ENCODE results near the gene UNC5CL. TPM values are rescaled to one million over a fixed set of nuclear protein-coding genes. Genes with fewer than 3 reads are reported as not detected.

Gene UNC5CL
- total and polyA plus RNA-seq, 2 donors (not counting 1 experiment from before 2014, with no cell fraction given): 0.01 to 0.17 TPM

DNA sequence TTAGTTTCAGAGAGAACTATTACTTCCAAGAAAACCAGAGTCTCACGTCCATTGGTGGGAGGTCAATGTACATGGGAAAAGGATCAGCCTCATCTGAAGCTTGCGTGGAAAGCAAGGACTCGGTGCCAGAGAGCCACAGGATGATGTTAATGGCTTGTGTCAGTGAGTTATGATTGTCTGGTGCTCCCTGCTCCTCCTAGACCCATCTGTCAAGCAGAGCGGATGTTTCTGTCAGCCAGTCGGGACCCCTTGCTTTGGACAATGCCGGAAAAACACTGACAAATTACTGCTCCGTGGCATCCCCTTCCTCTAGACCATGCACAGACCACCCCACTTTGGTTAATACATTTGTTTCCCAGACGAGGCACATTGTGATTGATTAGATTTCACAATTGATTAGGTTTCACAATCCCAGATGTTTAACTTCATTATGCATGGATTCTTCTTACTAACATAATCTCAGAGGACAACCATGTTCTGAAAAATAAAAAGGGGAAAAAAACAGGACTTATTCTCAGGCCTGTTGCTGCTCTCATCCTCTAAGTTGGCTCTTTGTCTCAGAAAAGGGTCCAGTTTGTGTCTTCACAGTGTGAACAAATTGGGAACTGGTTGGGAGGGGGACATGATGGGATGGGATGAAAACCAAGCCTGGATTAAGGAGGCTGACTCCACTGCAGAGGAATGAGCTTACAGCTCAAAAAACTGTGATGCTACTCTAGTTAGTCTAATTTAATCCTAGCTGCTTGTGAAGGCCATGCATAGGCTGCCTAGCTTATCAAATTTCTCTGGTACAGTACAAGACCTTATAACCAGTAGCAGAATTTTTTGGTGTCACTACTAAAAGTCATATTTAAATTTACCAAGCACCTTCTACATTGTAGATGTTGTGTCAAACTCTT is 51.9 kb downstream of the UNC5CL start:
- H3K4me3 ChIP-seq (replicated peaks in 1 of 4; ENCODE audit: control extremely low read depth in 1 of 4, insufficient read depth in 1 of 4, low read depth in 3 of 4, low read length in 4 of 4): no peak overlapping the region
- no peaks in the 10 kb centered on the region for H3K4me1 ChIP-seq (ENCODE audit: control insufficient read depth, extremely low read depth, insufficient read depth, low read length)
- H3K4me2 ChIP-seq (ENCODE audit: extremely low read depth, insufficient read depth, low read length): no peak overlapping the region
- no peak overlapping the region for H3K27ac ChIP-seq (ENCODE audit: insufficient read depth, low read length)
- H3K27me3 ChIP-seq (ENCODE audit: control insufficient read depth, insufficient read depth, low read length): peaks cover 2% of the 10 kb centered on the region
- no peak overlapping the region for H2AFZ ChIP-seq (ENCODE audit: low read length)
- H3K9ac ChIP-seq (ENCODE audit: insufficient read depth, low read length): no peak overlapping the region
- H4K20me1 ChIP-seq (ENCODE audit: control insufficient read depth, extremely low read depth, insufficient read depth, low read length): no peaks in the 10 kb centered on the region
- TF ChIP-seq EZH2 (IDR thresholded peaks at IDR 0.05; ENCODE audit: low read length, missing control alignments): no peak
- TF ChIP-seq, protein P1, sequence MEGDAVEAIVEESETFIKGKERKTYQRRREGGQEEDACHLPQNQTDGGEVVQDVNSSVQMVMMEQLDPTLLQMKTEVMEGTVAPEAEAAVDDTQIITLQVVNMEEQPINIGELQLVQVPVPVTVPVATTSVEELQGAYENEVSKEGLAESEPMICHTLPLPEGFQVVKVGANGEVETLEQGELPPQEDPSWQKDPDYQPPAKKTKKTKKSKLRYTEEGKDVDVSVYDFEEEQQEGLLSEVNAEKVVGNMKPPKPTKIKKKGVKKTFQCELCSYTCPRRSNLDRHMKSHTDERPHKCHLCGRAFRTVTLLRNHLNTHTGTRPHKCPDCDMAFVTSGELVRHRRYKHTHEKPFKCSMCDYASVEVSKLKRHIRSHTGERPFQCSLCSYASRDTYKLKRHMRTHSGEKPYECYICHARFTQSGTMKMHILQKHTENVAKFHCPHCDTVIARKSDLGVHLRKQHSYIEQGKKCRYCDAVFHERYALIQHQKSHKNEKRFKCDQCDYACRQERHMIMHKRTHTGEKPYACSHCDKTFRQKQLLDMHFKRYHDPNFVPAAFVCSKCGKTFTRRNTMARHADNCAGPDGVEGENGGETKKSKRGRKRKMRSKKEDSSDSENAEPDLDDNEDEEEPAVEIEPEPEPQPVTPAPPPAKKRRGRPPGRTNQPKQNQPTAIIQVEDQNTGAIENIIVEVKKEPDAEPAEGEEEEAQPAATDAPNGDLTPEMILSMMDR (conservative IDR thresholded peaks at IDR 0.05 in 1 of 2, IDR thresholded peaks at IDR 0.05 in 1 of 2; ENCODE audit: low read depth in 1 of 2, low read length in 2 of 2): no peak
- DNase-seq (ENCODE audit: low read depth in 2 of 2): peak in 1 of 2 donors; percentile 3
- no peaks in the 10 kb centered on the region for H3K9me3 ChIP-seq (ENCODE audit: control insufficient read depth, insufficient read depth, low read depth, low read length)
- H3K79me2 ChIP-seq (ENCODE audit: control insufficient read depth, insufficient read depth, low read length): no peaks in the 10 kb centered on the region
- no peaks in the 10 kb centered on the region for H3K36me3 ChIP-seq (ENCODE audit: control insufficient read depth, insufficient read depth, low read length)

DNA sequence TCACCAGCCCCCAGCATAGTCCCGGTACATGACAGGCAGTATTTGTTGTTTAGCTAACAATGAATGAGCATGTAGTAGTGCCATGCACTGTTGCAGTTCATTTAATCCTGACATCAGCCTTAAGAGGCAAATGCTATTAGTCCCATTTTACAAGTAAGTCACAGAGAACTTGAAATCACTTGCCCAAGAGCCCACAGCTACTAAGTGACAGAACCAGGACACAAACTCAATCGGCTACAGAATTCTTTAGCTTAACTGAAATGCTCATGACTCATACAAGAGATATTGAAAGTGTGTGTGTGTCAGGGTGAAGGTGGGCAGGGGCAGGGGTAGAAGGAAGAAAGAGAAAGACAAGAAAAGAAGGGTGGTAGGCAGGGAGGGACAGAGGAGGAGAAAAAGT is 52.7 kb downstream of the UNC5CL start:
- TF ChIP-seq, protein P1 (conservative IDR thresholded peaks at IDR 0.05 in 1 of 2, IDR thresholded peaks at IDR 0.05 in 1 of 2; ENCODE audit: low read depth in 1 of 2, low read length in 2 of 2): no peak
- no peak for TF ChIP-seq EZH2 (IDR thresholded peaks at IDR 0.05; ENCODE audit: low read length, missing control alignments)
- Histone ChIP-seq H3K79me2 (ENCODE audit: control insufficient read depth, insufficient read depth, low read length) (no peaks in the 10 kb centered on the region), H3K9ac (ENCODE audit: insufficient read depth, low read length) (no peak overlapping the region), H3K27me3 (ENCODE audit: control insufficient read depth, insufficient read depth, low read length) (no peaks in the 10 kb centered on the region), H3K27ac (ENCODE audit: insufficient read depth, low read length) (no peak overlapping the region), H3K9me3 (ENCODE audit: control insufficient read depth, insufficient read depth, low read depth, low read length) (no peaks in the 10 kb centered on the region), H3K36me3 (ENCODE audit: control insufficient read depth, insufficient read depth, low read length) (no peaks in the 10 kb centered on the region), H3K4me2 (ENCODE audit: extremely low read depth, insufficient read depth, low read length) (no peak overlapping the region), H2AFZ (ENCODE audit: low read length) (no peak overlapping the region), H3K4me1 (ENCODE audit: control insufficient read depth, extremely low read depth, insufficient read depth, low read length) (no peaks in the 10 kb centered on the region), H4K20me1 (ENCODE audit: control insufficient read depth, extremely low read depth, insufficient read depth, low read length) (no peaks in the 10 kb centered on the region), H3K4me3 (replicated peaks in 1 of 4; ENCODE audit: control extremely low read depth in 1 of 4, insufficient read depth in 1 of 4, low read depth in 3 of 4, low read length in 4 of 4) (no peak overlapping the region)
- peak in 1 of 2 donors; percentile 48 for DNase-seq (ENCODE audit: low read depth in 2 of 2)

DNA sequence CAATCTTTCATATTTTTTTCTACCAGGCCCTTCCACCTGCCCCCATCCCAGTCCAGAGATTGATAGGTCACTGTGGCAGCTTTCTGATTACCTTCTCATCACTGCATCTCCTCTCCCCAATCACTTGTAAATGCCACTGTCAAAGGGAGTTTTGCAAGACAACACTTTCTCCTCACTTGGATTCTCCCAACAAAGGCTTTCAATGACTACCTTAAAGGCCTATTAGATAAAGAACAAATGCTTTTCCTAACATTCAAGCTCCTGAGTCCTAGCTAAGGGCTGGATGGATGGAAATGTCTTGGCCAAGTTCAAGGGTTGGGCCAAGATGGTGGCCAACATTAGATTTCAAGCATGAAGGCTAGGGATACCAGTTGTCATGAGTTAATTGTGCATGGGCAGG is 55.3 kb downstream of the UNC5CL start:
- Histone ChIP-seq H2AFZ (ENCODE audit: low read length) (no peak overlapping the region), H3K4me1 (ENCODE audit: control insufficient read depth, extremely low read depth, insufficient read depth, low read length) (no peaks in the 10 kb centered on the region), H3K4me2 (ENCODE audit: extremely low read depth, insufficient read depth, low read length) (no peak overlapping the region), H3K27me3 (ENCODE audit: control insufficient read depth, insufficient read depth, low read length) (no peaks in the 10 kb centered on the region), H3K79me2 (ENCODE audit: control insufficient read depth, insufficient read depth, low read length) (no peaks in the 10 kb centered on the region), H3K9ac (ENCODE audit: insufficient read depth, low read length) (no peak overlapping the region), H3K9me3 (ENCODE audit: control insufficient read depth, insufficient read depth, low read depth, low read length) (no peaks in the 10 kb centered on the region), H3K27ac (ENCODE audit: insufficient read depth, low read length) (no peak overlapping the region), H3K4me3 (replicated peaks in 1 of 4; ENCODE audit: control extremely low read depth in 1 of 4, insufficient read depth in 1 of 4, low read depth in 3 of 4, low read length in 4 of 4) (no peak overlapping the region), H4K20me1 (ENCODE audit: control insufficient read depth, extremely low read depth, insufficient read depth, low read length) (no peaks in the 10 kb centered on the region), H3K36me3 (ENCODE audit: control insufficient read depth, insufficient read depth, low read length) (no peaks in the 10 kb centered on the region)
- no peak for DNase-seq (ENCODE audit: low read depth in 2 of 2)
- no peak for TF ChIP-seq EZH2 (IDR thresholded peaks at IDR 0.05; ENCODE audit: low read length, missing control alignments)
- TF ChIP-seq, protein P1 (conservative IDR thresholded peaks at IDR 0.05 in 1 of 2, IDR thresholded peaks at IDR 0.05 in 1 of 2; ENCODE audit: low read depth in 1 of 2, low read length in 2 of 2): no peak

Data from fibroblast of lung (primary cell).